Fibroblast of skin of left biceps (primary cell): ENCODE measurements around the gene BPIFA3.

ENCODE experiments used
- DNase-seq, 2 experiments: peaks; one replicate each; pipeline ENCODE4 v3.0.0-alpha.2; 2013; ENCODE audit warnings: low read depth in 2 of 2

BPIFA3 gene

GRCh38 chr20:33224399-33224798 is 7.2 kb downstream of the BPIFA3 start:
- no peak for DNase-seq

- DNase-seq = no peak
These were observed 12.7 kb downstream of the BPIFA3 start for GRCh38 chr20:33229843-33230242.

GRCh38 chr20:33231237-33231636 is 14.1 kb downstream of the BPIFA3 start:
- no peak for DNase-seq

- no peak for DNase-seq
These were observed 15.4 kb downstream of the BPIFA3 start for GRCh38 chr20:33232486-33233072.

- no peak for DNase-seq
These were observed 16.1 kb downstream of the BPIFA3 start for GRCh38 chr20:33233129-33233774.

GRCh38 chr20:33234050-33234449 is 16.9 kb downstream of the BPIFA3 start:
- no peak for DNase-seq

- no peak for DNase-seq
These were observed 18.5 kb downstream of the BPIFA3 start, which contains the start of gene BPIFA1 for GRCh38 chr20:33235696-33236095. BPIFA1 (plus strand) TSS chr20:33235996; CDS start chr20:33237712, 1,716 bp downstream.

GRCh38 chr20:33236351-33236750 is 19.2 kb downstream of the BPIFA3 start:
- DNase-seq = no peak

- DNase-seq = no peak
These were observed 20.8 kb downstream of the BPIFA3 start for GRCh38 chr20:33237989-33238388.

GRCh38 chr20:33239418-33239817 is 22.3 kb downstream of the BPIFA3 start:
- DNase-seq = no peak

- DNase-seq = no peak
These were observed 23.0 kb downstream of the BPIFA3 start for GRCh38 chr20:33239979-33240736.

- DNase-seq = no peak
These were observed 23.8 kb downstream of the BPIFA3 start for GRCh38 chr20:33240923-33241322.

- DNase-seq = no peak
These were observed 25.4 kb downstream of the BPIFA3 start for GRCh38 chr20:33242319-33243100.

- no peak for DNase-seq
These were observed 28.9 kb downstream of the BPIFA3 start for GRCh38 chr20:33246077-33246476.

GRCh38 chr20:33249456-33249855 is 32.3 kb downstream of the BPIFA3 start:
- DNase-seq = no peak

GRCh38 chr20:33250666-33251065 is 33.5 kb downstream of the BPIFA3 start:
- DNase-seq = no peak

GRCh38 chr20:33251496-33251895 is 34.3 kb downstream of the BPIFA3 start:
- no peak for DNase-seq

- no peak for DNase-seq
These were observed 35.3 kb downstream of the BPIFA3 start for GRCh38 chr20:33252460-33252859.

- no peak for DNase-seq
These were observed 37.9 kb downstream of the BPIFA3 start for GRCh38 chr20:33255005-33255404.

- no peak for DNase-seq
These were observed 40.1 kb downstream of the BPIFA3 start for GRCh38 chr20:33257237-33257636.

- DNase-seq = no peak
These were observed 42.2 kb downstream of the BPIFA3 start for GRCh38 chr20:33259371-33259770.

- DNase-seq = no peak
These were observed 44.3 kb downstream of the BPIFA3 start for GRCh38 chr20:33261465-33261864.
